ENCODE data around the gene AGA. TPM values are rescaled to one million over a fixed set of nuclear protein-coding genes. Genes with fewer than 3 reads are reported as not detected.

Gene AGA
- total RNA-seq, 1 donor from 2014 or later: 27.7 TPM

DNA sequence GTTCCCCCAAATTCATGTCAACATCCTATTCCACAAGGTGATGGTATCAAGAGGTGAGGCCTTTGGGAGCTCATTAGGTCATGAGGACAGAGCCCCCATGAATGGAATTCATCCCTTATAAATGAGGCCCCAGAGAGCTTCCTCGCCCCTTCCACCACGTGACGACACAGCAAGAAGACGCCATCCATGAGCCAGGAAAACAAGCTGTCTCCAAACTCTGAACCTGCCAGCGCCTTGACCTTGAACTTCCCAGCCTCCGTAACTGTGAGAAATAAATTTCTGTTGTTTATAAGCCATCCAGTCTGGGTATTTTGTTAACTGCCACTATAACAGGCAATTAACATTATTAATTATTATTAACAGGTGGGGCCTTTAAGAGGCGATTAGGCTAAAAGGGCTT, 5.8 kb downstream of the AGA start:
- no peak for DNase-seq (ENCODE audit: low read depth)
- TF ChIP-seq CTCF (conservative IDR thresholded peaks at IDR 0.05; ENCODE audit: low read depth, low read length): no peak
- H3K4me3 ChIP-seq (ENCODE audit: low read depth, low read length): no peak overlapping the region

DNA sequence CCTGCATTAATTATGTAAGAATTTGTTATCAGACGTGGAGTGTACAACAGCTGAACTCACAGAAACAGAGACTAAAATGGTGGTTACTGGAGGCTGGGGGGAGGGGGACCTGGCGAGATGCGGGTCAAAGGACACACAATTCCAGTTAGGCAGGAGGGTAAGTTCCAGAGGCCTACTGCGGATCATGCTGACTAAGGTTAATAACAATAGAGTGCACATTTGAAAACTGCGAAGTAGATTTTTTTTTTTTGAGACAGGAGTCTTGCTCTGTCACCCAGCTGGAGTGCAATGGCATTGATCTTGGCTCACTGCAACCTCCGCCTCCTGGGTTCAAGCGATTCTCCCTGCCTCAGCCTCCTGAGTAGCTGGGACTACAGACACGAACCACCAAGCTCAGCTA, 7.6 kb downstream of the AGA start:
- TF ChIP-seq CTCF (conservative IDR thresholded peaks at IDR 0.05; ENCODE audit: low read depth, low read length): no peak
- H3K4me3 ChIP-seq (ENCODE audit: low read depth, low read length): no peak overlapping the region
- no peak for DNase-seq (ENCODE audit: low read depth)

DNA sequence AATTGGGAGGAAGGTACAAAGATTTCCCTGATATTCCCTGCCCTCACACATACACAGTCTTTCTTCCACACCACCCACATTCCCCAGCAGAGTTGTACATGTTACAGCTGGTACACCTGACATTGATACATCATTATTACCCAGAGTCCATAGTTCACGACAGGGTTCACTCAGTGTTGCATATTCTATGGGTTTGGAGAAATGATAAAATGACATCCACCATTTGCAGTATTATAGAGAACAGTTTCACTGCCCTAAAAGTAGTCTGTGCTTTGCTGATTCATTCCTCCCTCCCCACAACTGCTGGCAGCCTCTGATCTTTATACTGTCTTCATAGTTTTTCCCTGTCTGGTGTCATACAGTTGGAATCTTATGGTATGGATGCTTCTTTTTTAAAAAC, 15.0 kb downstream of the AGA start:
- no peak for TF ChIP-seq CTCF (conservative IDR thresholded peaks at IDR 0.05; ENCODE audit: low read depth, low read length)
- no peak for DNase-seq (ENCODE audit: low read depth)
- no peak overlapping the region for H3K4me3 ChIP-seq (ENCODE audit: low read depth, low read length)

DNA sequence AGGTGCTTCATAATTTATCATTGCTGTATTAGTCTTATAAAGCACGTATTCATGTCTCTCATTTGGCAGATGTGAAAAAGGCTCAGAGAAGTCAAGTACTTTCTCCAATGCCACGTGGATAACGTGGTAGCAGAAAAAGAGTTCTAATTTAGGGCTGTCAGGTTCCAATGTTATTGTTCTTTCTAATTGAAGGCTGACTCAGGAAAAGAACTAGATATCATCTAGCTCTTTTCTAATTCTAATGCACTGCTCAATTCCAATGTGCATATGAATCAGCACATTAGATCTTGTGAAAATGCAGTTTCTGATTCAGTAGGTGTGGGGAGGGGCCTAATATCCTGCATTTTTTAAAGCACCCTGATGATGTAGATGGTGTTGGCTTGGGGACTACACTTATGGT, 22.8 kb downstream of the AGA start:
- no peak overlapping the region for H3K4me3 ChIP-seq (ENCODE audit: low read depth, low read length)
- TF ChIP-seq CTCF (conservative IDR thresholded peaks at IDR 0.05; ENCODE audit: low read depth, low read length): no peak
- DNase-seq (ENCODE audit: low read depth): no peak

- no peak for DNase-seq (ENCODE audit: low read depth)
- no peak overlapping the region for H3K4me3 ChIP-seq (ENCODE audit: low read depth, low read length)
- no peak for TF ChIP-seq CTCF (conservative IDR thresholded peaks at IDR 0.05; ENCODE audit: low read depth, low read length)
These were observed 28.6 kb downstream of the AGA start for GRCh38 chr4:177413656-177414055.

GRCh38 chr4:177413076-177413475, 29.2 kb downstream of the AGA start:
- TF ChIP-seq CTCF (conservative IDR thresholded peaks at IDR 0.05; ENCODE audit: low read depth, low read length): no peak
- H3K4me3 ChIP-seq (ENCODE audit: low read depth, low read length): no peak overlapping the region
- no peak for DNase-seq (ENCODE audit: low read depth)

DNA sequence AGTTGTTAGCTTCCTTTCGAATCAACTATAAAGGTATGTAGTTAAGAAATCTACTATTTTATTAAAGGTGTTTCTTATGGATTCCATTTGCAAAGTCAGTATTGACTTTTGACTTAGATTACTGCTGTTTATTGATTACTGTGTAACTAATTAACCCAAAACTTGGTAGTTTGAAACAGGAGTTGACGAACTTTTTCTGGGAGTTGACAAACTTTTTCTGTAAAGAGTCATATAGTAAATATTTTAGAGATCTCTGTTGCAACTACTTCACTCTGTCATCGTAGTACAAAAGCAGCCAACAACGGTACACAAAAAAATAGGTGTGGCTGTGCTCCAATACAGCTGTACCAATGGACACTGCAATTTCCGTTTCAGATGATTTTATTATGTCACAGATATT, 30.2 kb downstream of the AGA start:
- no peak for DNase-seq (ENCODE audit: low read depth)
- TF ChIP-seq CTCF (conservative IDR thresholded peaks at IDR 0.05; ENCODE audit: low read depth, low read length): no peak
- no peak overlapping the region for H3K4me3 ChIP-seq (ENCODE audit: low read depth, low read length)

Measured in epithelial cell of proximal tubule (primary cell).